GM21825 (cell line): ENCODE measurements around the gene LONRF3.
"Not testable (repeated sequence)": the region's sequence is repeated elsewhere in the genome, so short reads cannot be mapped to it uniquely, and the experiment has no call there.

Source experiments
- ATAC-seq: cut with Tn5 transposase; IDR thresholded peaks from one replicate; pipeline ENCODE4 v1.9.1; 2021; ENCODE audit warnings: mild to moderate bottlenecking, moderate library complexity; ENCODE audit not compliant: unreplicated experiment

Gene LONRF3

DNA sequence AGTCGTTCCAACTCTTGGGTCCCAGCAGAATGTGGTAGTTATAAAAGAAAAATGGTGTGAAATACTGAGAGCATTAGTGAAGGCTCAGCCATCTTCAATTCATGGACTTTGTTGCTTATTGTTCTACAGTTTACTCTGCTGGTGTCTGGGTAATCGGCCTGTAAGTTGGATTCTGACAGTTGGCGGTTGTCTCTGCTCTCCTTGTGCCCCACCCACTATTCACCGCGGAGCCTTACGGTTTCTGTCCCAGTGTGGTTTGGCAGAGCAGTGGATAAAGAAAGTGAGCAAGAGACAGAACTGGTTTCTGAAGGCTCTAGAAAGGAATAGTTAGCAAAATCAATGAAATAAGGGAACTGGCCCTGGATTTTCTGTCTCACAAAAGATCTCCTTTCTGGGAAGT lies 9.1 kb downstream of the LONRF3 start:
- no peak for ATAC-seq

DNA sequence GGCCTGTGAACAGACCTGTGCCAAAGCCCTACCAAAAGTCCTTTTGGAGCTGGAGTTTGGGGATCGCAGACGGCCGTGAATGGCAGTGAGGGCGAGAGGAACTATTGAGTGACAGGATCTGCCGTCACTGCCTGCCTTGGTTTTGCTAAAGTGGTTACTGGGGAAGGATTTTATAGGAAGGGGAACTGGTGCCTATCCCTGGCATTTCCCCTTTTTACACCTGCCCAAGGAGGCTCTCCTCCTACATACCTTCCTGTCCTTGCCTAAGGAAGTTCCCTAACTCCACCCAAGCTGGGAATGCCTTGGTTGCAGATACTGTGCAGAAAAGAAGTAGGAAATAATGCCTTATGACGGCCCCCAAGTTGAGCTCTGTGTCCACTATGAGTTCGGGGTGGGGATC lies 14.5 kb downstream of the LONRF3 start:
- no peak for ATAC-seq

DNA sequence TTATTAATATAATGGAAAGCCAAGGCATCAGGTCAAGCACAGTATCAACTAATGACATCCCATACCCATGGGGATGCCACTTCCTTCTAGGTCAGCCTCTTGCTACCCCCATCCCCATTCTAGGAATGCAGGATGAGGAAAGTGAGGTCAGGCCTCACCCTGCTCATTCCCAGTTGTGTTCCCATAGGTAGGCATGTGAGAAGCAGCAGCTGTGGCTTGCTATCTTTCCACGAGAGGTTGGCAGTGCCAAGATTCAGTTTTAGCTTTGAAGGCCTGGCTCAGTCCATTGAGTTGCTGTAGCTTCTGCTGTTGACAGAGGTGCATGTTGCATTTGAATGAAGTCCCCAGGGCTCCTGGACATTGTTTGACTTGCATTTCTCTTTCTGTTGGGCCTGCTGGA lies 15.5 kb downstream of the LONRF3 start:
- ATAC-seq = no peak

DNA sequence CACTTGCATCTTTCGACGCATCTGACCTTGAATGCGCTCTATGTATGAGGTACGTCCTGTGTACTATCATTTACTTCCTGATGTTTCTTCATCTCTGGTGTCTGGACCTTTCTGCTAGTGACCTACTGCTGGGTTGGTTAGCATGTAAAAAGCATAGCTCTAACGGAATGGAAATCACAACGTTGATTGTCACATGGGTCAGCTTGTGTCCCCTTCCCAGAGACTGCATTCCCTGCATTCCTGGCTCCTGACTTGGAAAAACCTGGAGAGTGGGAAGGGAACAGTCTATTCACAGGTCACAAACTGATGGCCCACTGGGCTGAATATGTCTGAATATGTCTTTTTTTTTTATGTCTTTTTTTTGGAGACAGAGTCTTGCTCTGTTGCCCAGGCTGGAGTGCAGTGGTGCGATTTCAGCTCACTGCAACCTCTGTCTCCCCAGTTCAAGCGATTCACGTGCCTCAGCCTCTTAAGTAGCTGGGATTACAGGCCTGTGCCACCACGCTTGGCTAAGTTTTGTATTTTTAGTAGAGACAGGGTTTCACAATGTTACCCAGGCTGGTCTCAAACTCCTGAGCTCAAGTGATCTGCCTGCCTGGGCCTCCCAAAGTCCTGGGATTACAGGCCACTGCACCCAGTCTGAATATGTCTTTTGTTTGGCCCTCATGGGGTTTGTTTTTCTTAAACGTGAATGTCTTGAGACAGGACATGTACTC lies 16.3 kb downstream of the LONRF3 start:
- ATAC-seq = no peak

DNA sequence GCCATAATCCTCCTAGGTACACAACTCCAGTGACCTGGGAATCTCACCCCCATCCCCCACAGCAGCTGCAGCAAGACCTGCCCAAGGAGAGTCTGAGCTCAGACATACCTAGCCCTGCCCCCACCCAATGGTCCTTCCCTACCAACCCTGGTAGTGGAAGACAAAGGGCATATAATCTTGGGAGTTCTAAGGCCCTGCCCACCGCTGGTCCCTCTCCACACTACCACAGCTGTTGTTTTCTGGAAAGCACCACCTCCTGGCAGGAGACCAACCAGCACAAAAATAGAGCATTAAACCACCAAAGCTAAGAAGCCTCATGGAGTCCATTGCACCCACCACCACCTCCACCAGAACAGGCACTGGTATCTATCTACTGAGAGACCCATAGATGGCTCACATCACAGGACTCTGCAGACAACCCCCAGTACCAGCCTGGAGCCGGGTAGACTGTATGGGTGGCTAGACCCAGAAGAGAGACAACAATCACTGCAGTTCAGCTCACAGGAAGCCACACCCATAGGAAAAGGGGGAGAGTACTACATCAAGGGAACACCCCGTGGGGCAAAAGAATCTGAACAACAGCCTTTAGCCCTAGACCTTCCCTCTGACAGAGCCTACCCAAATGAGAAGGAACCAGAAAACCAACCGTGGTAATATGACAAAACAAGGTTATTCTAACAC lies 18.2 kb downstream of the LONRF3 start:
- not testable (repeated sequence) for ATAC-seq

DNA sequence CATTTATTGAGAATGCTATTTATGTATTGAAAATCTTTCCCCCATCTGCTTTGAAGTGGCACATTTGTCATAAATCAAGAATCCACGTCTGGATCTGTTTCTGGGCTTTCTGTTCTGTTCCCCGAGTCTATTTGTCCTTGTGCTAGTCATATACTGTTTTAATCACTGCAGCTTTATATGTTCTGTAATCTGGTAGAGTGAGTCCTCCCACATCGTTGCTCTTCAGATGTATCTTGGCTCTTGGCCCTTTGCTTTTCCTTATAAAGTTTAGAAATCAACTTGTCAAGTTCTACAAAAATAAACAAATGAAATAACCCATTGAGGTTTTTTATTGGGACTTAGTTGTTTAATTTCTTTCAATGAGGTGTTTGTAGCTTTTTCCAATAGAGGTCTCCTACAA lies 29.0 kb downstream of the LONRF3 start:
- no peak for ATAC-seq

DNA sequence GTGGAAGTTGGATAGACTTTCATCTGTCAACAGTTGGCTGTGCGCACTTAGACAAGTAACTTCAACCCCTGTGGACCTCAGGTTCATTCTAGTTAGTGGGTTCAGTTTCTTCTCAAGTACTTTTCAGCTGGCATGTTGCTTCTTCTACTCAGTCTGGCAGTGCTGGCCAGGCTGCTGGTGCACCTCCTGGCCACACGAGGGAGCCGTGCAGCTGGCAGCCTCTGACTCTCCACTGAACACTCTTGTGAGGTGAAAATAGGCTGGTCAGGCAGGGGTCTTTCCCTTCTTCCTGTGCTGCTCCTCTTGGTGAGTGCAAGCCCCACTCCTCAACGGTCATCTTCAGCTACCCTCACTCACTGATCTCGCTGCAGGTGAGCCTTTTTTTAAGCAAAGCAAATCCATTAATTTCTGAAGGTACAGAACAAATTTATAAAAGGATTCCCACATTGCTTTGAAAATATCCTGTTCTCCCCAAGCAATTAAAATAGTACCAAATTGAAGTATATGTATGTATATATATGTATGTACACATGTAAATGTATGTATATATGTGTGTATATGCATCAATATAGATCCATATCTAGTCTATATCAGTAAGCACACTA lies 30.6 kb downstream of the LONRF3 start:
- peak; percentile 86 for ATAC-seq

DNA sequence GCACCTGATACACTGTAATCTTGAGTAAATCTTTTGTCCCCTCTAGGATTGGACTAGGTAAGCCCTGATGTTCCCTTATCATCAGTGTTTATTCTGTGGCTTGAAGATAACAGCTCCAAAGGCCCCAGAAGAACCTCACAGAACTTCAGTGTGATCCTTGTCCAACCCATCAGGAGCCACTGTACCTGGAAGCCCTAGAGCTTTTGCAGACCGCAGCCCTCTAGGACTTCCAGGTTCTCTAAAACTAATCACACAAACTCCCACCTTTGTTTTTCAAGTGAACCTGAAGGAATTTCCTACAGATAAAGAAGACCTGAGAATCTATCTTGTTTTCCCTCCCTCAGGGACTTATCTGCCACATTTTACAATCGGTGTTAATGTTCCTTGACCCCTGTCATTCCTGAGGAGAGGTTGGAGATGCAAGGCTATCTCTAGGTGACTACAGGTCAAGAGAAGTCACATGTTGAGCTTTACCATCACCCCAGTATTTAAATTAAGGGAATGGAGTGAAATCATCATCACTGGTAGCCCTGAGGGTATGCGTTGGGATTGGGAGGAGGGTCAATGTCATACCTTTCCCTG lies 32.9 kb downstream of the LONRF3 start:
- no peak for ATAC-seq

DNA sequence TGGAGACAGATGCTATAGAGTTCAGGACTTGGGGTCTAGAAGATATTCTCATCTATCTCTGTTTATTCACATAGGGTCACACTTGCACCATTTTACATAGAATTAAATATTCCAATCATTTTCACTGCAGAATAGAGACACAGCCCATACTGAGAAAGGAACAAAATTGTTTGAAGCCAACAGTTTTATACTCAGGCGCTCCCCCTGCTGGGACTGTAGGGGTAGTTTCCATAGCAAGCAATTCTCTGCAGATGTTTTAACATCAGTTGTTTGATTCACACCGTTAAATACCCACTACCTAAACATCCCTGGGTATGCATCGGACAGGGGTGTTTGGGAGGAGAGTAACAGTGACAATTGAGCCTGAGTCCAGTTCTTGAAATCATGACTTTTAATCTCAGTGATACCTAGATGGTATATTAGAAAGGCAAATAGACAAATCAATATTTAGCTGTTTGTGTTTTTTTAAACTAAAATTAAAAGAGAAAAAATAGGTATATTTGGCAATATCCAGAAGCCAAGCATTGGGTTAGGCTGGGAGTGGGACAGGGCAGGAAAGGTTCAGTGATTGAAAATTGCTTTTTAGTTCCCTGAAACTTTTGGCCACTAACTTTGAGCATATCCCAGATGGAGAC lies 33.8 kb downstream of the LONRF3 start:
- ATAC-seq = no peak

DNA sequence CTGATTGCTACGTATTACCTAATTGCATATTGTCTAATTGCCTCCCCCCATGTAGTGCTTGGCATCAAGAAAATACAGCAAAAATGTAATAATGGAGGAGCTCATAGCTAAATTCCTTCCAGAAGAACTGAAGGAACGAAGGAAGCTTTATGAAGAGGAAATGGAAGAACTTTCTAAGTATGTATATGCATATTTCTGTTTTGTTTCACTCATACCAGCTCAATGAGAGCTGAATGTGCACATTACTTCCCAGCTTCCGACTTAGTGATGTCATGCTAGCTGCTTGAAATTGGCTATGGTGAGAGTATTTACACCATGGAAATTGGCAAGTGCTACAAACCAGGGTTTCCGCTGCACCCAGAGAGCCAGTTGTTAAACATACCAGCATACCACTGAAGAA lies 34.7 kb downstream of the LONRF3 start:
- ATAC-seq = no peak

DNA sequence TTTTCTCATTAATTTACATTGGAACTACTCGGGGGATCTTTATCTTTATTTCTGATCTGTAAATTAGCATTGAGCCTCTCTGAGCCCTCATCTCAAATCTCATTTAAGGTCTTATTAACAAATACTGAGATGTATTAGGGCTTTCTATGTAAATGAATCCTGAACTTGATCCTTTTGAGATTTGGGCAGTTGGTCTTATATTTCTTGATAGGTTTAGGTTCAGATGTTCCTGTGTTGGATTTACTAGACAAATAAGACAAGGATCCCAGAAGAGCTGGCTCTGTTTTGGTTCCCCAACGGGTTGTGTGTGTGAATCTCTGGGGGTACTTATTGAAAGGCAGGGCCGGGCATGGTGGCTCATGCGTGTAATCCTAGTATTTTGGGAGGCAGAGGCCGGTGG lies 36.1 kb downstream of the LONRF3 start:
- no peak for ATAC-seq

DNA sequence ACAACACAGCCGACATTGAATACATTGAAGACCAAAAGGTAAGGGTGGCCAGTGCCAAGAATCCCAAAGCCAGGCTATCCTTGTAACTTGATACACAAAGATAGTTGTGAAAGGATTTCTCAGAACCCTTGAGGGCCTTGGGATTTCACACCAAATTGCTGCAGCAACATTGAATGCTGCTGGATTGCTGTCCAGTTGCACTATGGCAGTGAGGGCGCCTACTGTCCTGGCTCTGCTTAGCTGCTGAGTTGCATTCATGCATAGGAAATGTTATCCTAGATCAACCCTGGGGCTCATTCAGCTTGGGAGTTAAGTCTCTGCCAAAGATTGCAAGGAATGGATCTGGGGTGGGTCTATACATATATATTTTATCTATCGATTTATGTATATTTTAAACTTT lies 38.7 kb downstream of the LONRF3 start:
- no peak for ATAC-seq

DNA sequence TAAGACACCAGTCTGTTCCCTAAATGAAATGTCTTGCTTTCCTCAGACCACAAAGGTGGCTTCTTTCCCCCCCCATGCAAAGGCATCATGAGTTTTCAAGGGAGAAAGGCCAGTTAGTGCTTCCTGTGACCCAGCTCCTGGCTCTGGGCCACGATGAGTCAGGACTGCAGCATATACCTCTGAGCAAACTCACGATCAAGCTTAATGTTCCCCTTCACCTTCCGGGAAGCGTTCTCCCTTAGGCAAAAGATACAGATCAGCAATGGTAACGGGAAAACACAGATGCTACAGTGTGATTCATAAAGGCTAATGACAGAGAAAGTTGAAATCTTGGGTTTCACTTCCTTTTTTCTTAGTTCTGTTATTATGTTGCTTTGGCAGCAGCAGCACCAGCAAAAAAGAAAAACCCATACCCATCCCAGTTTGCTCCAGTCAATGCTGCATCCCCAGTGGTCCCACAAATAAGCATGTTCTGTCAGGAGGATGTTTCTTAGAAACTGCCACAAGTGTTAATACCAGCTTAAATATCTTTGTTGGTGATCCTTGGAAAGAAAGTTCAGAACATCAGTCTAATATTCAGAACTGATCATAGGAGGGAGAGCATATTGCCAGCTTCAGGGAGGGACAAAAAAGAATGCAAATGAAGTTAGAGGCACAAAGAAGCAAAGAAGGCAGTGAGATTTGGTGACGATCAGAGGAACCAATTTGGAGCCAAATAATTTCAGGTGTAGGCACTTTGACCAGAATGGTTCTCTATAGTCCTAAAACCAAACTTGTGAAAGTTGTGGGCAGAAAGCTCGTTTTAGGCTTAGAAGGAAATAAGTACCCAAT lies 41.2 kb downstream of the LONRF3 start:
- ATAC-seq = peak; percentile 90

DNA sequence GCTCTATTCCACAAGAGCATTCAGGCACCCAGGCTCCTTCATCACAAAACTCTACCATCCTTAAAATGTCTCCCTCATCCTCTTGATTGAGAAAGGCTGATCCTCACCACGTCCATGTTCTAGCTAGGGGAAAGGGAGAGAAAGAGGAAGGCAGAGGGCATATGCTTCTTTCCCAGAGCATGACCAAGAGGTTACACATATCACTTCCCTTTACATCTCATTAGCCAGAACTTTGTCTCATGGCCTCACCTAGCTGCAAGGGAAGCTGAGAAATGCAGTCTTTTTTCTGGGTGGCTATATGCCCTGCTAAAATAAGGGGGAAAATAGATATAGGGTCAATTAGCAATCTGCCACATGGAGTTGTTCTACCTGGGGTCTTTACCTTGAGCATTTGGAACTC lies 42.7 kb downstream of the LONRF3 start:
- ATAC-seq = no peak

DNA sequence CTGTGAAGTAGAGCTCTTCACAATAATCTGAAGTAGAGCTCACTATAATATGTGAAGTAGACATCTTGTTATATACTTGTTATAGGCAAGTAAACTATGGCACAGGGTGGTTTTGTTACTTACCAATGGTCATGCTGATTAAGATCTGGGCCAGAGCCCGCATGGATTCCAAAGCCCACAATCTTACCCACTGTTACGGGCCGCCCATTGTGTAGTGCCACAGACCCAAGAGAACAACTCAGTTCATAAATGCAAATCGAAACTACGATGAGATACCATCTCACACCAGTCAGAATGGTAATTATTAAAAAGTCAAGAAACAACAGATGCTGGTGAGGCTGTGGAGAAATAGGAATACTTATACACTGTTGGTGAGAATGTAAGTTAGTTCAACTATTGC lies 51.5 kb downstream of the LONRF3 start:
- no peak for ATAC-seq

DNA sequence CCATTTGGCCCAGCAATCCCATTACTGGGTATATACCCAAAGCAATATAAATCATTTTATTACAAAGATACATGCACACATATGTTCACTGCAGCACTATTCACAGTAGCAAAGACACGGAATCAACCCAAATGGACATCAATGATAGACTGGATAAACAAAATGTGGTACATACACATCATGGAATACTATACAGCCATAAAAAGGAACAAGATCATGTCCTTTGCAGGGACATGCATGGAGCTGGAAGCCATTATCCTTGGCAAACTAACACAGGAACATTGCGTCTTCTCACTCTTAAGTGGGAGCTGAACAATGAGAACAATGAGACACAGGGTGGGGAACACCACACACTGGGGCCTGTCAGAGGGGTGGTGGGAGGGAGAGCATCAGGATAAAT lies 51.9 kb downstream of the LONRF3 start:
- ATAC-seq = not testable (repeated sequence)

DNA sequence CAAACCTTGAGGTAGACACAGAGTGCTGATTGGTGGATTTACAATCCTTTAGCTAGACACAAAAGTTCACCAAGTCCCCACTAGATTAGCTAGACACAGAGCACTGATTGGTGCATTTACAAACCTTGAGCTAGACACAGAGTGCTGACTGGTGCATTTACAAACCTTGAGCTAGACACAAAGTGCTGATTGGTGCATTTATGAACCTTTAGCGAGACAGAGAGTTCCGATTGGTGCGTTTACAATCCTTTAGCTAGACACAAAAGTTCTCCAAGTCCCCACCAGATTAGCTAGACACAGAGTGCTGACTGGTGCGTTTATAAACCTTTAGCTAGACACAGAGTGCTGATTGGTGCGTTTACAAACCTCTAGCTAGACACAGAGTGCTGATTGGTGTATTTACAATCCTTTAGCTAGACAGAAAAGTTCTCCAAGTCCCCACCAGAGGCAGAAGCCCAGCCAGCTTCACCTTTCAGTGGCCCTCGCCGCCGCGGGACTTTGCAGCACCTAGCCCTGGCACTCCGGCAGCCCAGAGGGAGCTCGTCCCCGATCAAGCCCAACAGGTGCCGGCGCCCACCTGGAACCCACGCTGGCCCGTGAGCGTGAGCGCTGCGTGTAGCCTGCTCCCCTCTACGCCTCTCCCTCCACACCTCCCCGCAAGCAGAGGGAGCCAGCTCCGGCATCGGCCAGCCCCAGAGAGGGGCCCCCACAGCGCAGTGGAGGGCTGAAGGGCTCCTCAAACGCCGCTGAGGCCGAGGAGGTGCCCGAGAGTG lies 53.7 kb downstream of the LONRF3 start:
- ATAC-seq = not testable (repeated sequence)

DNA sequence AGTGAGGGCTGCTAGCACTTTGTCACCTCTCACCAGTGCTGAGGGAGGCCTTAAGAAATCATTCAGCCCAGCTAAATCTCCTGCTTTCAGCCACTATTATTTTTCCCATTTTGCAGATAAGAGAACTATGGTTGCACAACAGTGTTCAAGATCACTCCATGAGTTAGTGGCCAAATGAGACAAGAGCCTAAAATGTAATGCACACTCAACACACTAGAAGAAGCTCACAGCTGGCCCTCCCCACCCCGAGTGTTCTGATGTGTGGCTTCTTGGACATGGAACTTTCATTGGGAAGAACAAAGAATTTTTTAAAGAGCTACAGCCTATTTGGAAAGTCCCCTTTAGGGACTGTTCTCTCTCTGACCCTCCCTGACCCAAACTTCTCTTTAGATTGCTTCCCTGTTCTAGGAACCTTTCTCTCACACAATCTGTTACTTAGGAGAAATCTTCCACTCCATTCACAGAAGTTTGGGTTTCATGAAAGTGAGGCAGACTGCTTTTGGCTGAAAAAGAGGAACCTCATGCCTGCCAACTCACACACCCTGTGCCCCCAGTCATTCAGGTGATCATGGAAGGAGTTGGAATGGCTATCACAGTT lies 54.4 kb downstream of the LONRF3 start:
- ATAC-seq = no peak

DNA sequence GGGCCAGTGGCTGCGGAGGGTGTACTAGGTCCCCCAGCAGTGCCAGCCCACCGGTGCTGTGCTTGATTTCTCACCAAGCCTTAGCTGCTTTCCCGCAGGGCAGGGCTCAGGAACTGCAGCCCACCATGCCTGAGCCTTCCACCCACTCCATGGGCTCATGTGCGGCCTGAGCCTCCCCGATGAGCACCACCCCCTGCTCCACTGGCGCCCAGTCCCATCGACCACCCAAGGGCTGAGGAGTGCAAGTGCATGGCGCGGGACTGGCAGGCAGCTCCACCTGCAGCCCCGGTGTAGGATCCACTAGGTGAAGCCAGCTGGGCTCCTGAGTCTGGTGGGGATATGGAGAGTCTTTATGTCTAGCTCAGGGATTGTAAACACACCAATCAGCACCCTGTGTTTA lies 55.2 kb downstream of the LONRF3 start:
- not testable (repeated sequence) for ATAC-seq
